GM12872 (cell line): ENCODE data around the gene SFSWAP.

Experiments used
- CTCF ChIP-seq: IDR thresholded peaks from 3 replicates; pipeline ENCODE4 v1.5.1; 2011; ENCODE audit warnings: low read depth, mild to moderate bottlenecking, low read length, moderate library complexity; ENCODE audit not compliant: insufficient read depth

SFSWAP gene

GRCh38 chr12:131694116-131694838 lies 16.6 kb upstream of the SFSWAP start:
- no peak for TF ChIP-seq CTCF

DNA sequence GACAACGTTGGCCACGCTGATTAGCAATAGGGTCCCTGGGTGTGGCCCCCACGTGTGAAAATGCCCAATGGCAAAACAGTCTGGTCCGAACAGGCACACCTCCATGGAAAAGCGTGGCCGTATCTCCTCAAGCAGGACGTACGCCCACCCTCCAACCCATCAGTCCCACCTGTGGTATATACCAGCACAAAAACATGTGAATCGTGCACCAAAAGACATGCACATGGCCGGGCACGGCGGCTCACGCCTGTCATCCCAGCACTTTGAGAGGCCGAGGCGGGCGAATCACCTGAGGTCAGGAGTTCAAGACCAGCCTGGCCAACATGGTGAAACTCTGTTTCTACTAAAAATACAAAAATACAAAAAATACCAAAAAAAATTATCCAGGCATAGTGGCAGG lies 14.9 kb upstream of the SFSWAP start:
- no peak for TF ChIP-seq CTCF

- no peak for TF ChIP-seq CTCF
Measured at GRCh38 chr12:131698286-131698685, 12.6 kb upstream of the SFSWAP start.

- no peak for TF ChIP-seq CTCF
Measured at GRCh38 chr12:131699434-131699833, 11.5 kb upstream of the SFSWAP start.

DNA sequence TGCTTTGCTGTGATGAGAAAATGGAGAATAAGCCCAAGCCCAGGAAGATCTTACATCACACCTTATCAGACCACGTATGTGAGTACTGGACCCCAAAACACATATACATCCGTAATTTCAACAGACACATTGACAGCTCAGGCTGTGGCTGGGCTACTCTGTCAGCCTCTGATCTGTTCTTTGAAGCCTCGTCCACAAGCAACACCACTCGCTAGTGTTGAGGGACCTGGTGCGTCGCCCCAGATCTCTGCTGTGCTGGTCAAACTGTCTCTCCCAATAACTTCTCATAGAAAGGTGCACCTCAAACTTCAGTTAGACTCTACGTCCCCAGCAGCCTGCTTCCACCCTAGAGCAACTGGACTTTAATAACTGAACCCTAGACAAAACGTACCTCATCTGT lies 10.6 kb upstream of the SFSWAP start:
- no peak for TF ChIP-seq CTCF

GRCh38 chr12:131701705-131702572 lies 9.0 kb upstream of the SFSWAP start:
- no peak for TF ChIP-seq CTCF

DNA sequence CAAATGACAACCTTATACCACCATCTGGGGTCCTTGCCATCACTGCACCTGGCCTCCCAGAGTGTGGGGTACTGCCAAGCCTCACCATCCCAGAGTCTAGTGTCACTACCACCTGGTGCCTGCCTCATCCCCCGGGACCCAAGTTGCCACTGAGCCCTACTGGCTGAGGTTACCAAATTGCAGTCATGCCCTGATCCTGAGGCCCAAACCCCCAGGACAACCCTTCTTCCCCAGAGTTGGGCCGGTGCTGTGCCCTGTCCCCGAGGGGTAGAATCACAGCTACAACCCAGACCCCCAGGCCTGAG lies 8.4 kb upstream of the SFSWAP start:
- TF ChIP-seq CTCF = no peak
